ENCODE measurements around the gene MMP12.
"Not testable (repeated sequence)": the region's sequence is repeated elsewhere in the genome, so short reads cannot be mapped to it uniquely, and the experiment has no call there.

The MMP12 gene

DNA sequence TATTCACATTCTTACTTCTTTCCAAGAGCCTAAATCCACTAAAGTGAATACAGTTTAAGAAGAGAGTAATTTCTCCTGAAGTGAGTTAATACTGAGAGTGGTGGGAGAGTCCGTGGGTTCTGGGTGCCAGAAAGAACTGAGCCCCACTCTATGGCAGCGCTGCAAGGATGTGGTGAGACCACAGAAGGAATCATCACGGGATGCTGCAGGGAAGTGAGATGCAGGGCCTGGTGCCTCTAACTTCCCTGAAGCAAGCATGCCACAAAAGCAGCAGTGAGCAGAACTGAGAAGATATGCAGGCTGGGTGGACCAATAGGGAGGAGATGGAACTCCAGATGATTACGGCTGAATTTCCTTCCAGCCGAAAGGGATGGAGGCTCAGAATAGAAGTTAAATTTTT is 5.0 kb upstream of the MMP12 start:
- Mint-ChIP-seq H3K4me3 (no peak overlapping the region), H3K36me3 (no peaks in the 10 kb centered on the region), H3K27ac (no peak overlapping the region), H3K4me1 (peaks cover 4 to 10% of the 10 kb centered on the region in 2 donors), H3K27me3 (peaks cover 7 to 8% of the 10 kb centered on the region in 2 donors), H3K9me3 (peaks cover 0 to 1% of the 10 kb centered on the region in 2 donors)
- ATAC-seq (replicated peaks) (no peak), DNase-seq (no peak)

DNA sequence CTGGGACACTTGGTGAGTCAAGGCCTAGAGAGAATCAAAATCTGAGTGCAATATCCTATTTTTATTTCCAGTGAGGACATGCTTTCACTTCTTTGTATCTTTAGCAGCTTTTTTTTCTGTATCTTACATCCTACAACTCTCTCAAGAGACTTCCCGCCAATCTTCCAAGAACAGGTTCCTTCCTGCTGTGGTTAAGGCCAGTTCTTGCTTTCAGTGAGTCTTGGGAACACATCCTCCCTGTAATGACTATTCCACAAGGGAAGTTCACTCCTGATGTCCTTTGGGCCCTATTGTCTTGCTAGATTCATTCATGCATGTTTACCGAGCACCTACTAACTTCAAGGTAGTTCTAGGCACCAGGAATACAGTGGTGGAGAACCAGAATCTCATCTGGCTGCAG is 3.8 kb upstream of the MMP12 start:
- peaks cover 7 to 8% of the 10 kb centered on the region in 2 donors for H3K27me3 Mint-ChIP-seq
- H3K9me3 Mint-ChIP-seq, result no peaks in the 10 kb centered on the region
- no peak overlapping the region for H3K27ac Mint-ChIP-seq
- DNase-seq (no peak), ATAC-seq (replicated peaks) (no peak)
- H3K4me1 Mint-ChIP-seq, result peaks cover 4 to 10% of the 10 kb centered on the region in 2 donors
- H3K4me3 Mint-ChIP-seq, result no peak overlapping the region
- no peaks in the 10 kb centered on the region for H3K36me3 Mint-ChIP-seq

DNA sequence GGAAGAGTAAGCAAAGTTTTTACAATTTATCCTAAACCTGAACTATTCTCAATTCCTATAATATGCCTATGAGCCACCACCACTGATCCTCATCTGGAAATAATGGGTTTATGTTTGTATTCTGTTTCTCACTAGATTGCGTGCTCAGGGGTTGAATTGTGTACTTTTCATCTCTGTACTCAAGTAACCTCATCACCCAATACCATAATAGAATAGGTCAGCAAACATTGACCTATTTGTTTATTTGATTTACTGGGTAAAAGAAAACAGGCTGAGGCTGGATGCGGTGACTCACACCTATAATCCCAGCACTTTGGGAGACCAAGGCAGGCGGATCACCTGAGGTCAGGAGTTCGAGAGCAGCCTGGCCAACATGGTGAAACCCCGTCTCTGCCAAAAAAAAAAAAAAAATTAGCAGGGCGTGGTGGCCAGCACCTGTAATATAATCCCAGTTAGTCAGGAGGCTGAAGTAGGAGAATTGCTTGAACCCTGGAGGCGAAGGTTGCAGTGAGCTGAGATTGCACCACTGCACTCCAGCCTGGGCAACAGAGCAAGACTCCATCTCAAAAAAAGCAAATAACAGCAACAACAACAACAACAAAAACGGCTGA is 5.3 kb downstream of the MMP12 start:
- H3K9me3 Mint-ChIP-seq; DNase-seq; ATAC-seq (replicated peaks); H3K27me3 Mint-ChIP-seq; H3K4me1 Mint-ChIP-seq; H3K27ac Mint-ChIP-seq; H3K36me3 Mint-ChIP-seq; H3K4me3 Mint-ChIP-seq: not testable (repeated sequence)

DNA sequence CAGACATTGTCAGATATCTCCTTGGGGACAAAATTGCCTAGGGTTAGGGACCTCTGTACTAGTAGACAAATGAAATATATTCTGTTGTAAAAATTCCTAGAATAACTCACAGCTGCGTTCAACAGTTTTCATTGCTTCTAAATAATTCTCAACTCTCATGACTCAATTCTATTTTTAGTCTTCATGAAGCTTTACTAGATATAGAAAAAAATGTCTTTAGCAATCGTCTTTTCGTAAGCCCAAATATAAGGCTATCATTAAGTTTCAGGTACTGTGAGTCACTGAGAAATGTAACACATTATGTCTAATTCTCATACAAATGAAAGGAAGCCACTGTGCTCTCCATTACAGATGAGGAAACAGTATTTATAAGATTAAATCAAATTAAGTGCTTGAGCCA is 6.4 kb downstream of the MMP12 start:
- DNase-seq (no peak), ATAC-seq (replicated peaks) (no peak)
- no peaks in the 10 kb centered on the region for H3K9me3 Mint-ChIP-seq
- H3K4me3 Mint-ChIP-seq, result no peak overlapping the region
- H3K27ac Mint-ChIP-seq, result no peak overlapping the region
- no peaks in the 10 kb centered on the region for H3K36me3 Mint-ChIP-seq
- H3K27me3 Mint-ChIP-seq, result peaks cover 3 to 6% of the 10 kb centered on the region in 2 donors
- no peaks in the 10 kb centered on the region for H3K4me1 Mint-ChIP-seq

DNA sequence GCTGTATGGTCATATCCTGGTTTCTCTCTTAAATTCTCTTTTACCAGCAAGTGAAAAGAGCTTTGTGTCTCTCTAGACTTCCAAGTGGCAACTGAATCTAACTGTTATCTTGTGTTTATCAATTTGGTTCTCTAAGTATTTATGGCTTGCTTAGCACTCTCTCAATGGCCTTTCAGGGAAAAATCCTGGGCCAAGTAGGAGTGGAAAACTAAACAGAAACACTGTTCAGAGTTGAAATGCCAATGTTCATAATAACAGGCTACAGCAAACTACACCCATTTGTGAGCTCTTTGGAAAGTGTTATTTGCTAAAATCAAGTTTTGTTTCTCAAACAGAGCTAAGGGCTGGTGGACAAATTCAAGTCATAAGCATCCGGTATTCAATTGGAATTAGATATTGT is 10.1 kb downstream of the MMP12 start:
- Mint-ChIP-seq H3K36me3 (no peaks in the 10 kb centered on the region), H3K27ac (no peak overlapping the region), H3K27me3 (no peaks in the 10 kb centered on the region), H3K4me3 (no peak overlapping the region), H3K4me1 (no peaks in the 10 kb centered on the region), H3K9me3 (no peaks in the 10 kb centered on the region)
- ATAC-seq (replicated peaks) (no peak), DNase-seq (no peak)

DNA sequence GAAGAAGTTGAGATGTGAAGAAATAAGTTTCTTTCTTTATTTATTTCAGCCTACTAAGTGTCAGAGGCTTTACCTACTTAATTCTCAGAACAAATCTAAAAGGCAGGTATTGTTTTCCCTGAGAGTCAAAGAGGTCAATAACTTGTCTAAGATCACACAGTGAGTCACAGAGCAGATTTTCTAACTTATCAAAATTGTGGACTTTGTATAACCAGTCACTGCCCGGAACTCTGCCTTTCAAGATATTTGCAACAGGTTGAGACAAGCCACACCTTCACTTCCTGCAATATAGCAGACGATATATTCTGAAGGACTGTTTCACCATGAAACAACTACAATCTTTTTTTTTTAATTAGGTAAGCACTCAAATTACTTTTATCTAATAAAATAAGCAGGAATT is 20.8 kb downstream of the MMP12 start:
- Mint-ChIP-seq H3K4me3 (no peak overlapping the region), H3K27me3 (peaks cover 8 to 10% of the 10 kb centered on the region in 2 donors), H3K36me3 (no peaks in the 10 kb centered on the region), H3K9me3 (no peaks in the 10 kb centered on the region), H3K4me1 (no peaks in the 10 kb centered on the region), H3K27ac (no peak overlapping the region)
- ATAC-seq (replicated peaks), result no peak
- no peak for DNase-seq

DNA sequence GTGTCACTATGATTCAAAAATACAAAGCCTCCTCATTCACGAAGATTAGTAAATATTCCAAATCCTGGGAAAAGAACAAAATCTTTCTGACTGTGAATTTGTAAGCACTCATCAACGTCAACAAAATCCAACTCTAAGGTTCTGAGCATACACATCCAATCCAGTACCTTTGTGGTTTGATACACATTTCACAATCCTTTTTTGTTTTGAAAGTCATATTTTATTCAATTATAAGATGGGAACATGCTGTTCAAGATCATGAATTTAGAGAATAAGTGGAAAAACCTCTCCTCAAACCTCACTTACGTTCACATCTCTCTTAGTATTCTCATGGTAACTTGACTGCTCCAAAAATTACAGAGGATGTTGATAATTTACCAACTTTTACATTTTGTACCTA is 21.7 kb downstream of the MMP12 start:
- H3K4me3 Mint-ChIP-seq, result no peak overlapping the region
- H3K27ac Mint-ChIP-seq, result no peak overlapping the region
- no peaks in the 10 kb centered on the region for H3K4me1 Mint-ChIP-seq
- ATAC-seq (replicated peaks) (no peak), DNase-seq (no peak)
- H3K9me3 Mint-ChIP-seq, result no peaks in the 10 kb centered on the region
- no peaks in the 10 kb centered on the region for H3K36me3 Mint-ChIP-seq
- peaks cover 8 to 10% of the 10 kb centered on the region in 2 donors for H3K27me3 Mint-ChIP-seq

DNA sequence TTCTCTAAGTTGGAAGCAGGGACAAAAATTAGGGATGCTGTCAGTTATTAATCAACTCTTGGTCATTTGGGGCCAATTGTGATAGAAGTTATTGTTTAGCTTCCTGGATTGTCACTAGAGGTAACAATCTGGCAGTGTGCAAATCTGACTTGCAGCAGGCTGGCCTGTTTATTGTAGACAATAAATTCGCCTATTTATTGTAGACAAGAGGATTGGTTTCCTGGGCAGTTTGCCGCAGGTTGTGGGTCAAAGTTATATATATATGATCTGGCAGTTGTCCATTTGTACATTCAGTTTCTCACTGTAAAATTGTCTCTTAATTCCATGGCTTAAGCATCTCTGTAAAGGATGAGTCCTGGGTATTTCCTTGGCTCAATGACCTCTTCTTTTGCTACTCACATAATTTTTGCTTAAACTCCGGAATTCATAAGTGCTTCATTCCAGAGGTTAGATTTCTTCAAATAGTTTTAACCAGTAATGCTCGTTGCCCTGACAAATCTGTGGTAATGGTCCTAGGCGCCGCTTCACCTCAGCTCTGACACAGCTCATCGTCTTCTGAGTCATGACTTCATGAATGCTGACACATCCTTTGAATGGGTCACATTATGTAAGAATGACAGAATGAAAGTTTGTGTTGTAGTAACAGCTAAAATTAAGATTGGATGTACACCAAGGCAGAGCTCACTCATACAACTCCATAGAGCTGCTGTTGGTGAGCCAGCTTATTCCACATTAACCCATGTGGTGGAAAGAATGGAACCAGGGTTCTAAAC is 23.6 kb downstream of the MMP12 start:
- Mint-ChIP-seq H3K27ac (no peak overlapping the region), H3K9me3 (no peaks in the 10 kb centered on the region), H3K36me3 (no peaks in the 10 kb centered on the region), H3K27me3 (peaks cover 8 to 10% of the 10 kb centered on the region in 2 donors), H3K4me3 (no peak overlapping the region), H3K4me1 (no peaks in the 10 kb centered on the region)
- DNase-seq (no peak), ATAC-seq (replicated peaks) (no peak)

DNA sequence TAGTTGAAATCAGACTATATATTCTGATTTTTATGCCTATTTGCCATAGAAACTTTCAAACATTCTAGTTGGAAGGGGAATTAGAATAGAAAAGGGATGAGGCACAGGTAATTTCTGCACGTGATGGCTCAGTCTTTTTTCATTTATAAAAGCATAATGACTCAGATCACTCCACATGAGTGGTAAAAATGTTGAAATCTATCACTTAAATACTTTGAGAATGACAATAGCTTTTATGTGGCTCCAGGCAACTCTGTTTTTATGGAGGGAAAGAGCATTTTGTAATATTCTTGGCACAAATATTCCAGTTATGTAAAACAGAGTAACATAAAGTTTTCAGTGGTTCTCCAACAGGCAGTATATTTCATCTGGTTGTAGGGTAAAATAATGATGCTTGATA is 25.5 kb downstream of the MMP12 start:
- ATAC-seq (replicated peaks) (no peak), DNase-seq (no peak)
- Mint-ChIP-seq H3K36me3 (no peaks in the 10 kb centered on the region), H3K27me3 (peaks cover 10 to 12% of the 10 kb centered on the region in 2 donors), H3K9me3 (no peaks in the 10 kb centered on the region), H3K4me3 (no peak overlapping the region), H3K27ac (no peak overlapping the region), H3K4me1 (no peaks in the 10 kb centered on the region)

DNA sequence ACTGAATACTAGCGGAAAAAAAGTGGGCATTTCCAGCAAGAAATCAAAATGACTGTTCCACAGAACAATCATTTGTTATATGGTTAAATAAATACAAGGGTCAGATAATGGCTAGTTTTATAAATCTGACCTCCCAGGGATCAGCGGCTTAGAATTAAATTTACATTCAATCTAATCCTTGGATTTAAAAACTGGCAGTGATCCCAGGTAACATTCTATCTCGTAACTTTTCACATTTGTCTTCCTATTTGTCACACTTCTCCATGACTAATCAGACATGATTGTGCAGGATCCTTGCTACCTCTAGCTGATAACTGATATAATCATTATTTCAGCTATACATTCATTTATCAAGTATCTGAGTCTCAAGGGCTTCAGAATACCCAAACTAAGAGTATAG is 28.5 kb downstream of the MMP12 start:
- ATAC-seq (replicated peaks), result no peak
- Mint-ChIP-seq H3K4me1 (no peaks in the 10 kb centered on the region), H3K9me3 (no peaks in the 10 kb centered on the region), H3K27me3 (peaks cover 7 to 10% of the 10 kb centered on the region in 2 donors), H3K36me3 (no peaks in the 10 kb centered on the region), H3K27ac (no peak overlapping the region), H3K4me3 (no peak overlapping the region)
- no peak for DNase-seq

DNA sequence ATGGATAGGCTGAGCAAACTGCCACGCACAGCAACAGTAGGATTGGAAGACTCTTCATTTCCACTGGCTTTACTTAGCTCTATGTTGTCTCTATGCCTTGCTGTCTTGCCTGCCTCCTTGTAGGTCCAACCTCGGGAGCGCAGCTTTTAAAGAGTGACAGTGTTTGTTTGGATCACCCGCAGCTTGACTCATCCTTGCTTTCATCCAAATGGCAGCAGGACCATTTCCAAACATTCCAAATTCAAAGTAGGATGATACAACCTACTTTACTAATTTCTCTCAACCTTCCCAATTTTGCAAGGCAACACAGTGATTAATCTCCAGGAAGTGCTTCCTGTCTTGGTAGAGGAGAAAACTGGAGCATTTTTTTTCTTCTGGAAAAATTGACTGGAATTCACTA is 31.3 kb downstream of the MMP12 start, which contains the start of gene MMP3:
TSS of gene MMP3 (minus strand) at position 121 of the 400 bp plus-strand sequence. CDS start at position 58, 63 bp downstream.
- Mint-ChIP-seq H3K36me3 (no peaks in the 10 kb centered on the region), H3K4me1 (no peaks in the 10 kb centered on the region), H3K27me3 (peaks cover 7 to 10% of the 10 kb centered on the region in 2 donors), H3K9me3 (no peaks in the 10 kb centered on the region), H3K27ac (no peak within 1 kb of the TSS), H3K4me3 (no peak within 1 kb of the TSS)
- DNase-seq, result no peak
- ATAC-seq (replicated peaks), result no peak

DNA sequence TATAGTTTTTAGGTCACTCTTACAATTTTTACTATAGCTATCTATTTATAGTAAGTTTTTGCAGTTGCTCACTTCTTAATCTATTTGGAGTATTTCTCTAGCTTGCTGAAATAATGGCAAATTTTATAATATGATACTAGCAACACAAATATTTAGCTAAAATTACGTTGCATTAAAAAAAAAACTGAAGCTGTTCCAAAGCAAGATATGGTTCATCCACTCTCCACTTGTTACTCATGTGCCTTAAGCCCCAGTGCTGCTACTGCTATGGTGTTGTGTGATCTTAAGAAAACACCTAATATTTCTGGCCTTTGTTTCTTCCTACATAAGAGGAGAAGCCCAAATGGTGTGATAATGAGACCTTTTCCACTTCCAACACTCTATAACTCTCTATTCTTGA is 31.9 kb downstream of the MMP12 start:
- H3K27me3 Mint-ChIP-seq, result peaks cover 7 to 10% of the 10 kb centered on the region in 2 donors
- H3K9me3 Mint-ChIP-seq, result no peaks in the 10 kb centered on the region
- ATAC-seq (replicated peaks), result no peak
- no peak overlapping the region for H3K27ac Mint-ChIP-seq
- no peak overlapping the region for H3K4me3 Mint-ChIP-seq
- H3K36me3 Mint-ChIP-seq, result no peaks in the 10 kb centered on the region
- no peak for DNase-seq
- H3K4me1 Mint-ChIP-seq, result no peaks in the 10 kb centered on the region

DNA sequence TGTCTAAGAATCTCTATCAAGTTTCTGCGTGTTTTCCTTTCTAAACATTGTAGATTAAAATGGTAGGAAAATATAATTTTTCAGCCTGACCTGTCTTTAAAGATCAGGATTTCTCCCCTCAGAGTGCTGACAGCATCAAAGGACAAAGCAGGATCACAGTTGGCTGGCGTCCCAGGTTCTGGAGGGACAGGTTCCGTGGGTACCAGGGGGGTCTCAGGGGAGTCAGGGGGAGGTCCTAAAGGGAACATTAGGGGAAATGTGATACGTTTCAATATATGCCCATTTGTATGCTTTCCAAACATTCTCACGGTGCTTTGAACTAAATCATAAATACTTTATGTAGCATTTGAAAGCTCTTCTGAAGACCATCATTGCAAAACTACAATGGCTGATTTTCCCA is 34.8 kb downstream of the MMP12 start:
- no peak for DNase-seq
- H3K4me3 Mint-ChIP-seq, result no peak overlapping the region
- H3K36me3 Mint-ChIP-seq, result no peaks in the 10 kb centered on the region
- H3K27me3 Mint-ChIP-seq, result peaks cover 6 to 7% of the 10 kb centered on the region in 2 donors
- H3K9me3 Mint-ChIP-seq, result no peaks in the 10 kb centered on the region
- ATAC-seq (replicated peaks), result no peak
- no peaks in the 10 kb centered on the region for H3K4me1 Mint-ChIP-seq
- no peak overlapping the region for H3K27ac Mint-ChIP-seq

DNA sequence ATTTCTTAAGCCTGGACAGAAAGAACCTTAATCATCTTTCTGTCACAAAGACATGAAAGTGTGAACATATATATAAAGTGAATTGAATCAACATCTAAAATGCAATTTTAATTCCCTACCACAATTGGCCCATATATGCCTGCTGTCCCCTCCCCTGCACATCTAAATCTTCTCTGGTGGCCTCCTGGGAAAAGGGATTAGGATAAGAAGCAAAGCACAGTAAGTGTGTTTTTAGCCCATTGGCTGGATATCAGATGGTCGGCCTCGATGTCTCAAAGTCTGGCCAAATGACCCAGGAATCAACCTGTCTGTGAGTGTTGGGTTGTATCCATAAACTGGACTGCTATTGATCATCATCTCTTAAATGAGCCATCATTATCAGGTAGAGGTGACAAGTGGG is 37.1 kb downstream of the MMP12 start:
- DNase-seq (no peak), ATAC-seq (replicated peaks) (no peak)
- H3K27me3 Mint-ChIP-seq, result peaks cover under 1 to 12% of the 10 kb centered on the region in 2 donors
- no peak overlapping the region for H3K27ac Mint-ChIP-seq
- no peak overlapping the region for H3K4me3 Mint-ChIP-seq
- H3K4me1 Mint-ChIP-seq, result no peaks in the 10 kb centered on the region
- no peaks in the 10 kb centered on the region for H3K36me3 Mint-ChIP-seq
- H3K9me3 Mint-ChIP-seq, result no peaks in the 10 kb centered on the region

DNA sequence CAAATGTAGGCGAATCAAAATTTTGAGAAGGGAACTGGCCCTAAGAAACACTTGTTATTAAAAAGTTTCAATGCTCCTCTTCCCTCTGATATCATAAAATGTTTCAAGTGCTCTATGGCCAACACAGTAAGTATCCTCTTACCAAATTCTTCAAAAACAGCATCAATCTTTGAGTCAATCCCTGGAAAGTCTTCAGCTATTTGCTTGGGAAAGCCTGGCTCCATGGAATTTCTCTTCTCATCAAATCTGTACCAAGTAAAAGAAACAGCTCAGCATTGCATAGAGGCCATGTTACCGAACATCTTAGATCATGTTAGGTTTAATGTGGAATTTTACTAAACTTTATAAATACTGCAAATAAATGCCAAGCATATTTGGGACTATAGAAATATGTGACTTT is 37.6 kb downstream of the MMP12 start:
- no peak for DNase-seq
- ATAC-seq (replicated peaks), result no peak
- H3K36me3 Mint-ChIP-seq, result no peaks in the 10 kb centered on the region
- no peaks in the 10 kb centered on the region for H3K9me3 Mint-ChIP-seq
- H3K4me3 Mint-ChIP-seq, result no peak overlapping the region
- H3K4me1 Mint-ChIP-seq, result no peaks in the 10 kb centered on the region
- no peak overlapping the region for H3K27ac Mint-ChIP-seq
- H3K27me3 Mint-ChIP-seq, result peaks cover 6 to 17% of the 10 kb centered on the region in 2 donors
